Adrenal gland (tissue), 12 donors: ENCODE data around the gene CACNA1A. TPM values are rescaled to one million over a fixed set of nuclear protein-coding genes. Genes with fewer than 3 reads are reported as not detected.

ENCODE experiments used
- DNase-seq, 7 donors: peaks; one replicate each; pipeline ENCODE4 v3.0.0-alpha.2; 2019 to 2020
- H3K27ac ChIP-seq, 5 donors: fragments of 200-600 bp; sonication (generic) in 4 of 5; 1 replicate in 3 of 5; 2 replicates in 2 of 5; pipeline versions ENCODE4 v1.5.1 to v1.8.0; 2016 to 2020; ENCODE audit warnings: mild to moderate bottlenecking in 1 of 5
- H3K27me3 ChIP-seq: fragments of 200-600 bp; 2 replicates; pipeline ENCODE4 v1.8.0; 2021
- H3K36me3 ChIP-seq, 2 donors: fragments of 200-600 bp; replicated peaks in 1 of 2; 1 replicate in 1 of 2; 2 replicates in 1 of 2; pipeline versions ENCODE4 v1.5.1 to v1.8.0; 2018 to 2022
- H3K4me1 ChIP-seq, 2 donors: fragments of 200-600 bp; replicated peaks in 1 of 2; 1 replicate in 1 of 2; 2 replicates in 1 of 2; pipeline versions ENCODE4 v1.5.1 to v1.8.0; 2018 to 2021
- H3K4me3 ChIP-seq, 4 donors: fragments of 200-600 bp; sonication (generic) in 3 of 4; one replicate each; pipeline ENCODE4 v1.5.1; 2016 to 2018
- H3K9me3 ChIP-seq, 3 donors: fragments of 200-600 bp; sonication (generic) in 1 of 3; replicated peaks in 1 of 3; 1 replicate in 2 of 3; 2 replicates in 1 of 3; pipeline versions ENCODE4 v1.5.1 to v1.8.0; 2016 to 2021
- POLR2A ChIP-seq, 2 donors: fragments of 450-650 bp; IDR thresholded peaks; one replicate each; pipeline ENCODE4 v1.6.1; 2017; ENCODE audit warnings: antibody characterized with exemption in 2 of 2, mild to moderate bottlenecking in 2 of 2, moderate library complexity in 1 of 2
- WGBS, 4 donors: extraction: QIAGEN DNeasy Blood & Tissue Kit in 2 of 4; methylation state at CpG; one replicate each; pipeline versions ENCODE4 v1.1.5 to v1.1.7; 2013 to 2017; 5-methylcytosine and 5-hydroxymethylcytosine counted together
- intact Hi-C, 2 donors: fragments of 100-400 bp; cut with DNase I; formaldehyde crosslinking; loops; one replicate each; pipeline versions ENCODE4 v1.14.1 to v1.15.0; 2022 to 2023
- polyA plus RNA-seq, 3 donors: library from polyadenylated mRNA; stranded (reverse); fragments of 200-250 nt in 2 of 3; fragments of 350-450 nt in 1 of 3; fragmentation: Illumina TruSeq in 1 of 3; extraction: RNeasy Lipid Tissue Mini Kit (QIAGEN cat#74804) in 1 of 3; gene quantifications; one replicate each; pipeline ENCODE4 v1.2.3, GENCODE V29; 2013 to 2014
- total RNA-seq, 9 donors: library from RNA; depleted of rRNA in 4 of 9; stranded (reverse); fragments of >200 nt in 4 of 9; fragments of 120-200 nt in 1 of 9; fragmentation: NEBNext Ultra II Directional in 1 of 9; extraction: Animal tissue kit (Norgen Biotek cat#: 25700) in 1 of 9; gene quantifications; one replicate each; pipeline versions ENCODE4 v1.1.0 to v1.2.4, GENCODE V29; 2013 to 2023
- TF ChIP-seq, protein P1 (sequence below), 6 experiments: fragments of 450-650 bp in 4 of 6; fragments of 200-600 bp in 2 of 6; sonication (generic) in 1 of 6; IDR thresholded peaks; 1 replicate in 5 of 6; 2 replicates in 1 of 6; pipeline versions ENCODE4 v1.5.1 to v1.8.0; 2016 to 2021; ENCODE audit warnings: antibody characterized with exemption in 6 of 6, mild to moderate bottlenecking in 2 of 6, moderate library complexity in 1 of 6
- donor health status: healthy with polysubstance abuse.
- donor health status: Bipolar disorder and iron deficiency.
- donor health status: DM: yes; HTN: yes; CAD: no.
- donor health status: DM: no; HTN: no; CAD: no.
- donor health status: DM: no; HTN: no; CAD: no.
- donor health status: DM: yes; HTN: yes; CAD: no.

CACNA1A gene
- total and polyA plus RNA-seq, 12 donors, result 0.28 to 35.4 (median 2.8) TPM; not detected in 1

DNA sequence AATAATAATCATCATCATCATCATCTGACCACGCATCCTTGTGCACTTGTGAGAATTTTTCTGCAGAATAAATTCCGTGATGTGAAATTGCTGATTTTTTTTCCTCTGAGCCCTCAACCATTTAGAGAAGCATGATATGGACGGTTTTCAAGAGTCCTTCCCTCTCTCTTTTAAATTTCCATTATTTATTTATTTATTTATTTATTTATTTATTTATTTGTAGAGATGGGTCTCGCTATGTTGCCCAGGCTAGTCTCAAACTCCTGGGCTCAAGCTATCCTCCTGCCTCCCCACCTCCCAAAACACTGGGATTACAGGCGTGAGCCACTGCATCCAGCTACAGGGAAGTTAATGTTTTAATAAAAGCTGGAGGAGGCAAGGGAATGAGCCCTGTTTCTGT lies 39.6 kb downstream of the CACNA1A start:
- WGBS, 4 donors, result 67 to 75% (median 70%) methylated on average over 5 of the region's 5 CpGs
- intact Hi-C loops, result no loop called here
- TF ChIP-seq POLR2A (IDR thresholded peaks at IDR 0.05), result no peak
- TF ChIP-seq, protein P1, sequence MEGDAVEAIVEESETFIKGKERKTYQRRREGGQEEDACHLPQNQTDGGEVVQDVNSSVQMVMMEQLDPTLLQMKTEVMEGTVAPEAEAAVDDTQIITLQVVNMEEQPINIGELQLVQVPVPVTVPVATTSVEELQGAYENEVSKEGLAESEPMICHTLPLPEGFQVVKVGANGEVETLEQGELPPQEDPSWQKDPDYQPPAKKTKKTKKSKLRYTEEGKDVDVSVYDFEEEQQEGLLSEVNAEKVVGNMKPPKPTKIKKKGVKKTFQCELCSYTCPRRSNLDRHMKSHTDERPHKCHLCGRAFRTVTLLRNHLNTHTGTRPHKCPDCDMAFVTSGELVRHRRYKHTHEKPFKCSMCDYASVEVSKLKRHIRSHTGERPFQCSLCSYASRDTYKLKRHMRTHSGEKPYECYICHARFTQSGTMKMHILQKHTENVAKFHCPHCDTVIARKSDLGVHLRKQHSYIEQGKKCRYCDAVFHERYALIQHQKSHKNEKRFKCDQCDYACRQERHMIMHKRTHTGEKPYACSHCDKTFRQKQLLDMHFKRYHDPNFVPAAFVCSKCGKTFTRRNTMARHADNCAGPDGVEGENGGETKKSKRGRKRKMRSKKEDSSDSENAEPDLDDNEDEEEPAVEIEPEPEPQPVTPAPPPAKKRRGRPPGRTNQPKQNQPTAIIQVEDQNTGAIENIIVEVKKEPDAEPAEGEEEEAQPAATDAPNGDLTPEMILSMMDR (IDR thresholded peaks at IDR 0.05), result no peak
- Histone ChIP-seq H3K9me3 (no peaks in the 10 kb centered on the region), H3K36me3 (no peaks in the 10 kb centered on the region), H3K27me3 (no peaks in the 10 kb centered on the region), H3K4me1 (no peaks in the 10 kb centered on the region), H3K4me3 (no peak overlapping the region), H3K27ac (no peak overlapping the region)
- DNase-seq, result no peak

DNA sequence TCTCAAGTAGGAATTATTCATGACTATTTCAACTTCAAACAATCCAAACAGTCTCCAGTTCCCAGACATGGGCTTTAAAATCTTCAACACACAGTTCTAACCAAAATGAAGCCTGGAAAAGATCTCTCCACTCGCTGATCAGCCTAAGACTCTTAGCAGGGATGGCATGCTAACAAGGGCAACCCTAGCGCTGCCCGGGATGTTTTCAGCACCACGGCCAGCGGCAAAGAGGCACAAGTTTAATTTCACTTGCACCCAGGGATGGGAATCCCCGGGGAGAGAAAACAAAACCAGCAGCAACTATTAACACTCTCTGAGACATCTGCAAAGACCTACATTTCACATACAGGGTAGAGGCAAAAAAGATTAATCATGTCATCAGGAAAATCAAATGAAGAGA lies 43.0 kb downstream of the CACNA1A start:
- no peaks in the 10 kb centered on the region for H3K4me1 ChIP-seq
- H3K36me3 ChIP-seq, result no peaks in the 10 kb centered on the region
- peak in 2 of 7 donors; percentile 9 to 21 for DNase-seq
- H3K4me3 ChIP-seq, result no peak overlapping the region
- TF ChIP-seq, protein P1 (IDR thresholded peaks at IDR 0.05), result no peak
- no peak for TF ChIP-seq POLR2A (IDR thresholded peaks at IDR 0.05)
- H3K27me3 ChIP-seq, result no peaks in the 10 kb centered on the region
- 14 to 19% (median 18%) methylated on average over 6 of the region's 6 CpGs for WGBS, 4 donors
- H3K9me3 ChIP-seq, result no peaks in the 10 kb centered on the region
- H3K27ac ChIP-seq, result no peak overlapping the region
- intact Hi-C loops, result no loop called here

DNA sequence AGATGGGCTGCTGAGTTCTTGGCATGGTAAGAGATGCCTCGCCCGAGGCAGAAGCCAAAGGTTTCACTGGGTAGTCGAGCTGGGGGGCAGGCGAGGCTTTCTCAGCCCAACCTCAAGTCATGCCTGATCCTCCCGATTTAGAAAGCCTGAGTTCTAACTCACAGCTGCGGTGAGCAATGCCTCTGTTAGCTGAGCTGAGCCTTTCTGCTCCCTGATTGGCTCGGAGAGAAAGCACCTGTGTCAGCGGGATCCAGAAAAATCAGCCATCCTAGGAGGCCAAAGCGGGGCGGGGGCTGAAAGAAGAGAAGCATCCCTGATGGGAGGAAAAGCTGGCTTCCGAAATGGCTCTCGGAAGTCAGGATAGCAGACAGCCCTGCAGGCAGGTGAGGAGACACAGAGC lies 44.7 kb downstream of the CACNA1A start:
- Histone ChIP-seq H3K4me3 (no peak overlapping the region), H3K4me1 (no peaks in the 10 kb centered on the region), H3K9me3 (no peaks in the 10 kb centered on the region), H3K27ac (no peak overlapping the region), H3K27me3 (no peaks in the 10 kb centered on the region), H3K36me3 (no peaks in the 10 kb centered on the region)
- WGBS, 4 donors, result 58 to 70% (median 68%) methylated on average over 12 of the region's 12 CpGs
- no peak for TF ChIP-seq POLR2A (IDR thresholded peaks at IDR 0.05)
- TF ChIP-seq, protein P1 (IDR thresholded peaks at IDR 0.05), result no peak
- intact Hi-C loops, result no loop called here
- DNase-seq, result no peak

DNA sequence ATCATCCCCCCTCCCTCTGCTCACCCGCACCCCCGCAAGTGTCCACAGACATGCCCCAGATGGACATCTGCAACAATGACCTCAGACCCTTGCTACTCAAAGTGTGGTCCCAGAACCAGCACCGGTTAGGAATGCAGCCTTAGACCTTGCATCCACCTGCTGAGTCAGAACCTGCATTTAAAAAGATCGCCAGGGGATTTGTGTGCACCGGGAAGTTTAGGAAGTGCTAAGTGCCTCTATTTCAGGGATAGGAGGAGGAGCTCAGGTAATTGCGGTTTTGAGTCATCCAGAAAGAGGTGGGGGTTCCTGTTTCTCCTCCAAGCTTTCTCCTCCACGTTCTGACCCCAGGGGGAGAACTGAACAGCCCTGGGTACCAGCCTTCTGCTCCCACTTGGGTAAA lies 46.2 kb downstream of the CACNA1A start:
- H3K27me3 ChIP-seq, result no peaks in the 10 kb centered on the region
- intact Hi-C loops, result no loop called here
- DNase-seq, result no peak
- no peaks in the 10 kb centered on the region for H3K36me3 ChIP-seq
- TF ChIP-seq POLR2A (IDR thresholded peaks at IDR 0.05), result no peak
- TF ChIP-seq, protein P1 (IDR thresholded peaks at IDR 0.05), result no peak
- 16 to 22% (median 20%) methylated on average over 7 of the region's 7 CpGs for WGBS, 4 donors
- H3K4me3 ChIP-seq, result no peak overlapping the region
- no peaks in the 10 kb centered on the region for H3K4me1 ChIP-seq
- H3K9me3 ChIP-seq, result no peaks in the 10 kb centered on the region
- H3K27ac ChIP-seq, result no peak overlapping the region
